HUES6 (cell line): ENCODE measurements around the gene TAF1.
"Not testable (repeated sequence)": the region's sequence is repeated elsewhere in the genome, so short reads cannot be mapped to it uniquely, and the experiment has no call there.

Source experiments
- H3K27ac ChIP-seq: 2 replicates; pipeline ENCODE4 v1.7.0; 2013; ENCODE audit warnings: low read depth, mild to moderate bottlenecking, low read length, inconsistent platforms
- H3K27me3 ChIP-seq: 2 replicates; pipeline ENCODE4 v1.6.1; 2013; ENCODE audit warnings: low read length; ENCODE audit not compliant: control insufficient read depth, insufficient read depth
- H3K36me3 ChIP-seq: 2 replicates; pipeline ENCODE4 v1.6.1; 2013; ENCODE audit warnings: low read length; ENCODE audit not compliant: control insufficient read depth, insufficient read depth
- H3K4me1 ChIP-seq: 2 replicates; pipeline ENCODE4 v1.6.1; 2013; ENCODE audit warnings: low read length; ENCODE audit not compliant: control insufficient read depth, insufficient read depth
- H3K4me3 ChIP-seq: 2 replicates; pipeline ENCODE4 v1.5.1; 2013; ENCODE audit warnings: low read depth, low read length
- H3K9ac ChIP-seq: one replicate; pipeline ENCODE4 v1.6.1; 2013; ENCODE audit warnings: mild to moderate bottlenecking, low read length
- H3K9me3 ChIP-seq: 2 replicates; pipeline ENCODE4 v1.6.1; 2013; ENCODE audit warnings: low read depth, low read length; ENCODE audit not compliant: control insufficient read depth, insufficient read depth

Gene TAF1

GRCh38 chrX:71366674-71367256 is 608 bp downstream of the TAF1 start:
- H3K9ac ChIP-seq, result peak overlapping the region; percentile 96
- peaks cover 12% of the 10 kb centered on the region; the same call in 1 of the 2 replicates for H3K9me3 ChIP-seq
- H3K4me3 ChIP-seq, result peak overlapping the region; percentile 95

GRCh38 chrX:71367396-71367795 is 1.2 kb downstream of the TAF1 start:
- Histone ChIP-seq H3K4me1 (no peaks in the 10 kb centered on the region), H3K27ac (no peak overlapping the region), H3K27me3 (no peaks in the 10 kb centered on the region), H3K4me3 (peak overlapping the region; percentile 95), H3K9ac (peak overlapping the region; percentile 96), H3K36me3 (peaks cover 28% of the 10 kb centered on the region), H3K9me3 (peaks cover 12% of the 10 kb centered on the region; the same call in 1 of the 2 replicates)

More at GRCh38 chrX:71366674-71367256, 608 bp downstream of the TAF1 start:
- Histone ChIP-seq H3K4me1 (no peaks in the 10 kb centered on the region), H3K27me3 (no peaks in the 10 kb centered on the region), H3K27ac (peak overlapping the region; percentile 49; the same call in 1 of the 2 replicates), H3K36me3 (peaks cover 28% of the 10 kb centered on the region)

DNA sequence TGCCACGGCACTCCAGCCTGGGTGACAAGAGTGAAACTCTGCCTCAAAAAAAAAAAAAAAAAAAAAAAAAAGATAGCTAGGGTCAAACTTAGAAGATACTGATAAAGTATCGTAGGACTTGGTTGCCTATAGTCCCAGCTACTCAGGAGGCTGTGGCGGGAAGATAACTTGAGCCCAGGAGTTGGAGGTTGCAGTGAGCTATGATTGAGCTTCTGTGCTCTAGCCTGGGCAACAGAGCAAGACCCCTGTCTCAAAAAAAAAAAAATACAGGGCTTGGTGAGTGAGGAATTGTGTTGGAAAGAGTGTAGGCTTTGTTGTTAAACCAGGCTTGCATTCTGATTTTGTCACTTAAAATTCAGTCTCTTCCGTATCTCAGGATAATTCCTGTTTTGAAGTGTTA is 6.2 kb downstream of the TAF1 start:
- Histone ChIP-seq H3K4me3 (no peak overlapping the region), H3K36me3 (peaks cover 68% of the 10 kb centered on the region), H3K4me1 (no peaks in the 10 kb centered on the region), H3K9ac (no peak overlapping the region), H3K27me3 (no peaks in the 10 kb centered on the region), H3K9me3 (no peaks in the 10 kb centered on the region; the same call in 1 of the 2 replicates), H3K27ac (no peak overlapping the region)

GRCh38 chrX:71378732-71379131 is 12.6 kb downstream of the TAF1 start:
- Histone ChIP-seq H3K36me3 (peaks cover 86% of the 10 kb centered on the region), H3K4me1 (no peaks in the 10 kb centered on the region), H3K4me3 (no peak overlapping the region), H3K9me3 (no peaks in the 10 kb centered on the region; the same call in 1 of the 2 replicates), H3K27ac (no peak overlapping the region), H3K9ac (no peak overlapping the region), H3K27me3 (no peaks in the 10 kb centered on the region)

DNA sequence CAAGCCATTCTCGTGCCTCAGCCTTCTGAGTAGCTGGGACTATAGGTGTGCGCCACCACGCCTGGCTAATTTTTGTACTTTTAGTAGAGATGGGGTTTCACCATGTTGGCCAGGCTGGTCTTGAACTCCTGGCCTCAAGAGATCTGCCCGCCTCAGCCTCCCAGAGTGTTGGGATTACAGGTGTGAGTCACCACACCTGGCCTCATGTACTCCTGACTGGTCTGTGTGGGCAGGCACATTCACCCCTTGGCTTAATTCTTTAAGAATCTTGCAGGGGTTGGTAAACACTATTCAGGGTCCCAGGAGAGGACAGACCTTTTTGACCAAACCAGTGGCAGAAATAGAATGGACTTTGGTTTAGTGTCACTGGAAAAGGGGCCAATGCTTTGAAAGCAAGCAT is 25.6 kb downstream of the TAF1 start:
- not testable (repeated sequence) for H3K4me1 ChIP-seq, H3K27ac ChIP-seq, H3K9ac ChIP-seq, H3K9me3 ChIP-seq, H3K27me3 ChIP-seq, H3K4me3 ChIP-seq
- H3K36me3 ChIP-seq, result peaks cover 92% of the 10 kb centered on the region

- Histone ChIP-seq H3K36me3 (peaks cover 93% of the 10 kb centered on the region), H3K27ac (no peak overlapping the region), H3K27me3 (no peaks in the 10 kb centered on the region), H3K9me3 (no peaks in the 10 kb centered on the region; the same call in 1 of the 2 replicates), H3K4me1 (no peaks in the 10 kb centered on the region), H3K4me3 (no peak overlapping the region), H3K9ac (no peak overlapping the region)
These were observed 27.8 kb downstream of the TAF1 start for GRCh38 chrX:71393919-71394318.

DNA sequence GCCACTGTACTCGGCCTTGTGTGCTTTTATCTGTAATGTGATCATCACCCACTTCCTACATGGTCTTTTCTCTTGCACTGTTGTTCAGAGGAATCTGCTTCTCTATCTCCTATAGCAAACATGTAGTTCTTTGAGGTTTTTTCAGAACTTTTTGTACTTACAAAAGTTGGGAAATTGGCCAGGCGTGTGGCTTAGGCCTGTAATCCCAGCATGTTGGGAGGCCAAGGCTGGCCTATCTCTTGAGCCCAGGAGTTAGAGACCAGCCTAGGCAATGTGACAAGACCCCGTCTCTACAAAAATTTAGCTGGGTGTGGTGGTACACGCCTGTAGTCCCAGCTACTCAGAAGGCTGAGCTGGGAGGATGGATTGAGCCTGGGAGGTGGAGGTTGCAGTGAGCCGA is 30.4 kb downstream of the TAF1 start:
- Histone ChIP-seq H3K4me1 (no peaks in the 10 kb centered on the region), H3K36me3 (peaks cover 86% of the 10 kb centered on the region), H3K9me3 (no peaks in the 10 kb centered on the region; the same call in 1 of the 2 replicates), H3K9ac (no peak overlapping the region), H3K4me3 (no peak overlapping the region), H3K27ac (no peak overlapping the region), H3K27me3 (no peaks in the 10 kb centered on the region)

DNA sequence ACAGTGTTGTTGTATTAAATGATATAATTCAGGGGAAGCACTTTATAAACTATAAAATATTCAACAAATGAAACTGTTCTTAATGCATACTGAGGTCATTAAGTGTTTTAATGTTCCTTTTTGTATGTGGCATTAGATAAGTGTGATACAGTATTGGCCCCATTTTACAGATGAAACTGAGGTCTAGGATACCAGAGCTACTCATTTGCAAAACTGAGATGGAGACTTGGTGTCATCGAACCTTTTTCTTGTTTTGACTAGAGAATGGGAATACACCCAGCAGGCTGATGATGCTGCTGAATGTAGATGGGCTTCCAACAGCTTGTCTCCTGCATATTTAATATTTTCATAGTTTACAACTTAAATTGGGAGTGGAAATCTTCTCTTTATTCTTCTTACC is 34.6 kb downstream of the TAF1 start:
- no peaks in the 10 kb centered on the region; the same call in 1 of the 2 replicates for H3K9me3 ChIP-seq
- no peaks in the 10 kb centered on the region for H3K4me1 ChIP-seq
- H3K9ac ChIP-seq, result no peak overlapping the region
- peaks cover 68% of the 10 kb centered on the region for H3K36me3 ChIP-seq
- H3K27me3 ChIP-seq, result no peaks in the 10 kb centered on the region
- no peak overlapping the region for H3K27ac ChIP-seq
- no peak overlapping the region for H3K4me3 ChIP-seq

GRCh38 chrX:71416260-71416659 is 50.1 kb downstream of the TAF1 start:
- H3K4me3 ChIP-seq, H3K9me3 ChIP-seq, H3K27me3 ChIP-seq, H3K4me1 ChIP-seq, H3K9ac ChIP-seq, H3K27ac ChIP-seq: not testable (repeated sequence)
- peaks cover 45% of the 10 kb centered on the region for H3K36me3 ChIP-seq

- H3K4me1 ChIP-seq, result no peaks in the 10 kb centered on the region
- H3K27me3 ChIP-seq, result no peaks in the 10 kb centered on the region
- no peak overlapping the region for H3K27ac ChIP-seq
- no peak overlapping the region for H3K4me3 ChIP-seq
- H3K36me3 ChIP-seq, result peaks cover 51% of the 10 kb centered on the region
- H3K9me3 ChIP-seq, result peaks cover 5% of the 10 kb centered on the region; the same call in 1 of the 2 replicates
- no peak overlapping the region for H3K9ac ChIP-seq
These were observed 54.5 kb downstream of the TAF1 start for GRCh38 chrX:71420686-71421085.

DNA sequence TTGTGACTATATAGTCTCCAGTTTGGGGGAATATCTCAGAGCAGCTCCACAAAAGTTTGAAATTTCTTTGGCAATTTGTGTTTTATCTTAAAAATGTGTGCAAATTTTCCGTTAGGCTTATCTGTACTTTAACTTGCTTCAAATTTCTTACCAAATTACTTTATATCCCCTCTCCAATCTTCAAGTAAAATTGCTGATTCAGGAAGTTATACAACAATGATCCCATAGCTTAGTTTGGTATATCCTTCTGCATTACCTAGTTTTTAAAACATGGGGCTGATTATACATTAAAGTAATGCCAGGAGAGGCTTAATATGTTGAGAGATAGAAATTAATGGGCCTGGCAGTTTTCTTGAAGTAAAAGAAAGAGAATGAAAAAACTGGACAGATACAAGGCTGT is 66.6 kb downstream of the TAF1 start:
- Histone ChIP-seq H3K4me1 (no peaks in the 10 kb centered on the region), H3K4me3 (no peak overlapping the region), H3K36me3 (peaks cover 17% of the 10 kb centered on the region), H3K9ac (no peak overlapping the region), H3K9me3 (no peaks in the 10 kb centered on the region; the same call in 1 of the 2 replicates), H3K27me3 (no peaks in the 10 kb centered on the region), H3K27ac (no peak overlapping the region)
